ENCODE measurements around the gene GPR132. TPM values are rescaled to one million over a fixed set of nuclear protein-coding genes. Genes with fewer than 3 reads are reported as not detected.
A peak's percentile ranks its signal among the peaks of the same experiment; 100 is the strongest.

The GPR132 gene
- total and polyA plus RNA-seq, 2 donors (not counting 3 experiments of a cell fraction or from before 2014, with no cell fraction given): not detected

GRCh38 chr14:105025429-105025828 lies 39.8 kb downstream of the GPR132 start:
- ChIA-PET CTCF (interaction anchor here (1.0 to 1.6 kb wide), 3 partner anchors 20 to 55 kb away, joined by 3 to 7 read pairs (median 5); no protein-coding TSS in a partner anchor), POLR2A (no interaction called here)
- no peaks in the 10 kb centered on the region for H4K20me1 ChIP-seq (replicated peaks; ENCODE audit: control insufficient read depth, extremely low read depth, insufficient read depth, low read length)
- no peak for FAIRE-seq
- intact Hi-C loops (cut with micrococcal nuclease): no loop called here
- peaks cover 44% of the 10 kb centered on the region for H3K4me1 ChIP-seq (ENCODE audit: control insufficient read depth, extremely low read depth, insufficient read depth, low read length)
- TF ChIP-seq JUN (IDR thresholded peaks at IDR 0.05; ENCODE audit: borderline replicate concordance, insufficient read depth, insufficient read length, low read depth) (no peak), GATA2 (IDR thresholded peaks at IDR 0.05; ENCODE audit: insufficient read depth, insufficient read length, low read depth, low read length) (no peak), POLR2A (IDR thresholded peaks at IDR 0.05; ENCODE audit: low read depth, low read length) (no peak), MYC (IDR thresholded peaks at IDR 0.05; ENCODE audit: low read depth, low read length) (no peak), EZH2 (IDR thresholded peaks at IDR 0.05; ENCODE audit: borderline replicate concordance, low read depth, low read length, severe bottlenecking) (no peak), CTCF (IDR thresholded peaks at IDR 0.05; ENCODE audit: extremely low read depth in 1 of 2, insufficient read depth in 1 of 2, low read depth in 1 of 2, low read length in 2 of 2) (no peak), POLR2AphosphoS5 (IDR thresholded peaks at IDR 0.05; ENCODE audit: insufficient read depth, low read depth, low read length) (no peak), MAX (IDR thresholded peaks at IDR 0.05; ENCODE audit: insufficient read depth, insufficient read length) (no peak), FOS (IDR thresholded peaks at IDR 0.05; ENCODE audit: borderline replicate concordance, insufficient read depth, low read length) (no peak)
- H3K27ac ChIP-seq (ENCODE audit: insufficient read depth, low read depth, low read length): peak overlapping the region; percentile 70
- peak overlapping the region; percentile 19 for H3K9ac ChIP-seq (replicated peaks; ENCODE audit: extremely low read depth, insufficient read depth, low read length)
- peak overlapping the region; percentile 79 for H3K4me2 ChIP-seq (ENCODE audit: insufficient read depth, low read length)
- no peaks in the 10 kb centered on the region for H3K9me1 ChIP-seq (replicated peaks; ENCODE audit: control insufficient read depth, extremely low read depth, insufficient read depth, low read length)
- no peak overlapping the region for H2AFZ ChIP-seq (ENCODE audit: low read depth, low read length)
- BruUV-seq (replicated peaks): TSS peak; percentile 17
- H3K27me3 ChIP-seq (ENCODE audit: control insufficient read depth in 2 of 2, insufficient read depth in 2 of 2, low read length in 2 of 2): no peaks in the 10 kb centered on the region
- dilution Hi-C loops (cut with MboI; ENCODE audit: extremely low pct_ligation_motif_present, low sequenced_read_pairs): no loop called here
- no peak for DNase-seq (ENCODE audit: low read depth, low spot score)
- H3K36me3 ChIP-seq (ENCODE audit: control insufficient read depth in 2 of 2, extremely low read depth in 1 of 2, insufficient read depth in 2 of 2, low read length in 2 of 2): no peaks in the 10 kb centered on the region
- H3K4me3 ChIP-seq (replicated peaks in 1 of 3; ENCODE audit: insufficient read depth in 1 of 3, low read depth in 1 of 3, low read length in 3 of 3): no peak overlapping the region
- peaks cover 5% of the 10 kb centered on the region for H3K79me2 ChIP-seq (ENCODE audit: control insufficient read depth, insufficient read depth, low read length)
- H3K9me3 ChIP-seq (replicated peaks; ENCODE audit: control insufficient read depth, insufficient read depth, low read length): peaks cover 2% of the 10 kb centered on the region
